GM12878 (cell line): ENCODE data around the gene UXS1. TPM values are rescaled to one million over a fixed set of nuclear protein-coding genes. Genes with fewer than 3 reads are reported as not detected.

ENCODE experiments used
- ATAC-seq: fragments of 200-7000 bp; cut with Tn5 transposase; 3 replicates; pipeline ENCODE4 v1.9.1; 2020; ENCODE audit warnings: mild to moderate bottlenecking, moderate library complexity
- BruUV-seq: library from RNA; stranded (reverse); fragments of 400-500 nt; replicated peaks from 2 replicates; lab custom pipeline; 2021; lab: Mats Ljungman, UMichigan
- CTCF ChIA-PET: fragments of 300-600 bp; sonication (Branson Sonifier 250); formaldehyde crosslinking; extraction: SDS; loops from one replicate; lab custom pipeline; 2021; ENCODE audit warnings: inconsistent platforms; lab: Yijun Ruan, JAX
- POLR2A ChIA-PET: fragments of 350-600 bp; formaldehyde crosslinking; extraction: SDS; loops from one replicate; lab custom pipeline; 2021; ENCODE audit warnings: inconsistent platforms; lab: Charles Lee
- RAD21 ChIA-PET: fragments of 300-600 bp; sonication (Branson Sonifier 250); formaldehyde crosslinking; loops from one replicate; lab custom pipeline; 2023; ENCODE audit warnings: antibody characterized with exemption; ENCODE audit not compliant: unreplicated experiment; lab: Charles Lee
- SMC1A ChIA-PET: fragments of 300-600 bp; sonication (Branson Sonifier 250); formaldehyde crosslinking; loops from one replicate; lab custom pipeline; 2023; ENCODE audit not compliant: unreplicated experiment, uncharacterized antibody; lab: Charles Lee
- DNase-seq: peaks from one replicate; pipeline ENCODE4 v3.0.0-alpha.2; 2011; ENCODE audit warnings: low read depth, low spot score
- FAIRE-seq: peaks from 3 replicates; lab custom pipeline; 2011; peaks lifted over from hg19 to GRCh38; lab: Jason Lieb, UNC
- H2AFZ ChIP-seq: 2 replicates; pipeline ENCODE4 v1.6.0; 2011; ENCODE audit warnings: low read depth, low read length, control low read depth; ENCODE audit not compliant: control insufficient read depth
- H3K27ac ChIP-seq: 2 replicates; pipeline ENCODE4 v1.5.1; 2011; ENCODE audit warnings: control low read depth; ENCODE audit not compliant: control insufficient read depth, insufficient read depth
- H3K27me3 ChIP-seq, 2 experiments: replicated peaks in 1 of 2; 2 replicates each; pipeline versions ENCODE4 v1.6.0 to v1.6.1; 2011; ENCODE audit warnings: low read length in 1 of 2; ENCODE audit not compliant: control insufficient read depth in 2 of 2, insufficient read depth in 2 of 2
- H3K36me3 ChIP-seq, 2 experiments: 2 replicates each; pipeline ENCODE4 v1.5.1; 2011; ENCODE audit warnings: low read length in 1 of 2; ENCODE audit not compliant: control insufficient read depth in 2 of 2, insufficient read depth in 2 of 2
- H3K4me1 ChIP-seq: 2 replicates; pipeline ENCODE4 v1.6.1; 2011; ENCODE audit warnings: mild to moderate bottlenecking, low read length, moderate library complexity, mixed read lengths; ENCODE audit not compliant: control insufficient read depth, insufficient read depth
- H3K4me2 ChIP-seq: 2 replicates; pipeline ENCODE4 v1.6.0; 2011; ENCODE audit warnings: control low read depth; ENCODE audit not compliant: control insufficient read depth, insufficient read depth
- H3K4me3 ChIP-seq: fragments of 200-600 bp; sonication (generic); 2 replicates; pipeline ENCODE4 v1.5.1; 2016
- H3K79me2 ChIP-seq: 2 replicates; pipeline ENCODE4 v1.6.0; 2011; ENCODE audit warnings: low read length; ENCODE audit not compliant: control insufficient read depth, insufficient read depth
- H3K9ac ChIP-seq: 2 replicates; pipeline ENCODE4 v1.8.0; 2011; ENCODE audit warnings: low read length, control low read depth, mixed read lengths; ENCODE audit not compliant: control insufficient read depth, insufficient read depth
- H3K9me3 ChIP-seq: replicated peaks from 3 replicates; pipeline ENCODE4 v1.5.1; 2011; ENCODE audit warnings: mild to moderate bottlenecking, low read length; ENCODE audit not compliant: control insufficient read depth, insufficient read depth
- H4K20me1 ChIP-seq: 2 replicates; pipeline ENCODE4 v1.6.0; 2011; ENCODE audit not compliant: control insufficient read depth, insufficient read depth
- CBX5 ChIP-seq: sonication (generic); IDR thresholded peaks from 2 replicates; pipeline ENCODE4 v1.6.1; 2016; ENCODE audit warnings: low read depth, moderate library complexity, mild to moderate bottlenecking, inconsistent platforms
- CHD1 ChIP-seq: IDR thresholded peaks from 2 replicates; pipeline ENCODE4 v1.6.1; 2012; ENCODE audit warnings: low read depth, low read length, improper control_type of control experiment
- CHD2 ChIP-seq: IDR thresholded peaks from 2 replicates; pipeline ENCODE4 v1.6.1; 2011; ENCODE audit warnings: low read depth, low read length, improper control_type of control experiment, borderline replicate concordance
- HDAC2 ChIP-seq: fragments of 200-600 bp; sonication (generic); IDR thresholded peaks from 2 replicates; pipeline ENCODE4 v1.6.1; 2017
- IRF3 ChIP-seq: fragments of 450-650 bp; IDR thresholded peaks from 2 replicates; pipeline ENCODE4 v1.6.1; 2014; ENCODE audit warnings: mild to moderate bottlenecking
- IRF5 ChIP-seq: fragments of 450-650 bp; IDR thresholded peaks from 2 replicates; pipeline ENCODE4 v1.6.1; 2017; ENCODE audit warnings: borderline replicate concordance
- MTA2 ChIP-seq: fragments of 450-650 bp; IDR thresholded peaks from 2 replicates; pipeline ENCODE4 v1.6.1; 2016; ENCODE audit warnings: low read depth, mild to moderate bottlenecking, moderate library complexity
- MXI1 ChIP-seq: fragments of 150-350 bp; IDR thresholded peaks from 2 replicates; pipeline ENCODE4 v1.6.1; 2011; ENCODE audit warnings: low read depth, mild to moderate bottlenecking, inconsistent platforms, low read length, improper control_type of control experiment
- NFYA ChIP-seq: IDR thresholded peaks from 2 replicates; pipeline ENCODE4 v1.6.1; 2011; ENCODE audit warnings: low read depth, mild to moderate bottlenecking, low read length, improper control_type of control experiment, borderline replicate concordance
- NFYB ChIP-seq: IDR thresholded peaks from 2 replicates; pipeline ENCODE4 v1.6.1; 2011; ENCODE audit warnings: low read depth, mild to moderate bottlenecking, low read length, improper control_type of control experiment, moderate library complexity; ENCODE audit not compliant: insufficient read depth
- NR2C2 ChIP-seq: IDR thresholded peaks from 2 replicates; pipeline ENCODE4 v1.6.1; 2011; ENCODE audit warnings: borderline replicate concordance, low read depth; ENCODE audit not compliant: control insufficient read depth, insufficient read length
- POU2F2 ChIP-seq: IDR thresholded peaks from 3 replicates; pipeline ENCODE4 v1.6.1; 2011; ENCODE audit warnings: low read depth, mild to moderate bottlenecking, low read length, borderline replicate concordance
- SMAD5 ChIP-seq: IDR thresholded peaks from 2 replicates; pipeline ENCODE4 v1.6.1; 2016; ENCODE audit warnings: antibody characterized with exemption, low read depth
- YBX1 ChIP-seq: fragments of 450-650 bp; IDR thresholded peaks from 2 replicates; pipeline ENCODE4 v1.6.1; 2016; ENCODE audit warnings: antibody characterized with exemption
- ZBED1 ChIP-seq: IDR thresholded peaks from 2 replicates; pipeline ENCODE4 v1.6.1; 2016; ENCODE audit warnings: borderline replicate concordance
- WGBS: methylation state at CpG from one replicate; pipeline ENCODE4 v1.1.6; 2016; ENCODE audit warnings: low lambda C conversion rate; ENCODE audit not compliant: insufficient replicate concordance, insufficient coverage; ENCODE audit errors: missing lambda C conversion rate; 5-methylcytosine and 5-hydroxymethylcytosine counted together
- in situ Hi-C: fragments of 300-500 bp; cut with MboI; formaldehyde crosslinking; loops from 9 replicates; pipeline ENCODE4 v1.14.3; 2018; ENCODE audit warnings: mixed read lengths
- intact Hi-C: fragments of 100-400 bp; cut with micrococcal nuclease; formaldehyde crosslinking; loops from one replicate; pipeline ENCODE4 v1.14.2; 2022; ENCODE audit not compliant: unreplicated experiment
- polyA plus RNA-seq, 11 experiments: library from polyadenylated mRNA; depleted of rRNA in 4 of 11; unstranded in 6 of 11; stranded (reverse) in 5 of 11; fragments of >200 nt; fragmentation: Nextera tagmentation in 4 of 11; fragmentation: Illumina TruSeq in 1 of 11; extraction: Ambion mirVana in 4 of 11; extraction: Trizol in 1 of 11; gene quantifications; 1 replicate in 1 of 11; 2 replicates in 10 of 11; pipeline versions ENCODE4 v1.2.1 to v1.2.3, GENCODE V29; 2011 to 2016; ENCODE audit warnings: inconsistent platforms in 2 of 11, missing spikeins in 2 of 11, low read depth in 1 of 11
- total RNA-seq, 4 experiments: library from RNA; depleted of rRNA in 3 of 4; stranded (reverse); fragments of >200 nt in 3 of 4; fragmentation: Illumina TruSeq in 1 of 4; extraction: Trizol in 1 of 4; gene quantifications; 2 replicates each; pipeline versions ENCODE4 v1.2.1 to v1.2.3, GENCODE V29; 2013 to 2021
- TF ChIP-seq, protein P1 (sequence below): IDR thresholded peaks from 2 replicates; pipeline ENCODE4 v1.6.1; 2011; ENCODE audit warnings: low read depth, mild to moderate bottlenecking, low read length, moderate library complexity, borderline replicate concordance; ENCODE audit errors: extremely low read depth
- TF ChIP-seq, protein P2 (sequence below): IDR thresholded peaks from 2 replicates; pipeline ENCODE4 v1.6.1; 2011; ENCODE audit warnings: low read depth, low read length, improper control_type of control experiment, borderline replicate concordance
- TF ChIP-seq, protein P3 (sequence below): fragments of 150-350 bp; IDR thresholded peaks from 2 replicates; pipeline ENCODE4 v1.6.1; 2016; ENCODE audit warnings: low read depth, low read length

UXS1 gene
- total and polyA plus RNA-seq, 10 of the 15 experiments (the other 5 are each of a cell fraction or from before 2014, with no cell fraction given) = 6.0 to 25.4 (median 24.0) TPM

- FAIRE-seq = no peak
These were observed 134.6 kb downstream of the UXS1 start for GRCh38 chr2:106059416-106060065.

More at GRCh38 chr2:106059416-106060065, 134.6 kb downstream of the UXS1 start:
- in situ Hi-C loops (no loop called here), intact Hi-C loops (no loop called here)
- DNase-seq (no peak), ATAC-seq (no peak)
- Histone ChIP-seq H3K27me3 (no peaks in the 10 kb centered on the region; a peak in 1 of 4 replicates), H3K4me2 (no peak overlapping the region), H3K4me1 (no peaks in the 10 kb centered on the region), H2AFZ (no peak overlapping the region), H4K20me1 (no peaks in the 10 kb centered on the region), H3K36me3 (no peaks in the 10 kb centered on the region), H3K79me2 (no peaks in the 10 kb centered on the region), H3K9ac (no peak overlapping the region), H3K9me3 (no peaks in the 10 kb centered on the region), H3K27ac (no peak overlapping the region), H3K4me3 (no peak overlapping the region)
- SMC1A ChIA-PET = no interaction called here
- TF ChIP-seq CHD1 (no peak), NFYA (no peak), CBX5 (no peak), HDAC2 (no peak), NR2C2 (no peak), POU2F2 (no peak), NFYB (no peak), IRF5 (no peak), MXI1 (no peak), SMAD5 (no peak), CHD2 (no peak), ZBED1 (no peak), MTA2 (no peak), IRF3 (no peak), YBX1 (no peak)
- TF ChIP-seq, protein P1, sequence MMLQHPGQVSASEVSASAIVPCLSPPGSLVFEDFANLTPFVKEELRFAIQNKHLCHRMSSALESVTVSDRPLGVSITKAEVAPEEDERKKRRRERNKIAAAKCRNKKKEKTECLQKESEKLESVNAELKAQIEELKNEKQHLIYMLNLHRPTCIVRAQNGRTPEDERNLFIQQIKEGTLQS = no peak
- TF ChIP-seq, protein P2, sequence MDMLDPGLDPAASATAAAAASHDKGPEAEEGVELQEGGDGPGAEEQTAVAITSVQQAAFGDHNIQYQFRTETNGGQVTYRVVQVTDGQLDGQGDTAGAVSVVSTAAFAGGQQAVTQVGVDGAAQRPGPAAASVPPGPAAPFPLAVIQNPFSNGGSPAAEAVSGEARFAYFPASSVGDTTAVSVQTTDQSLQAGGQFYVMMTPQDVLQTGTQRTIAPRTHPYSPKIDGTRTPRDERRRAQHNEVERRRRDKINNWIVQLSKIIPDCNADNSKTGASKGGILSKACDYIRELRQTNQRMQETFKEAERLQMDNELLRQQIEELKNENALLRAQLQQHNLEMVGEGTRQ = no peak
- TF ChIP-seq, protein P3, sequence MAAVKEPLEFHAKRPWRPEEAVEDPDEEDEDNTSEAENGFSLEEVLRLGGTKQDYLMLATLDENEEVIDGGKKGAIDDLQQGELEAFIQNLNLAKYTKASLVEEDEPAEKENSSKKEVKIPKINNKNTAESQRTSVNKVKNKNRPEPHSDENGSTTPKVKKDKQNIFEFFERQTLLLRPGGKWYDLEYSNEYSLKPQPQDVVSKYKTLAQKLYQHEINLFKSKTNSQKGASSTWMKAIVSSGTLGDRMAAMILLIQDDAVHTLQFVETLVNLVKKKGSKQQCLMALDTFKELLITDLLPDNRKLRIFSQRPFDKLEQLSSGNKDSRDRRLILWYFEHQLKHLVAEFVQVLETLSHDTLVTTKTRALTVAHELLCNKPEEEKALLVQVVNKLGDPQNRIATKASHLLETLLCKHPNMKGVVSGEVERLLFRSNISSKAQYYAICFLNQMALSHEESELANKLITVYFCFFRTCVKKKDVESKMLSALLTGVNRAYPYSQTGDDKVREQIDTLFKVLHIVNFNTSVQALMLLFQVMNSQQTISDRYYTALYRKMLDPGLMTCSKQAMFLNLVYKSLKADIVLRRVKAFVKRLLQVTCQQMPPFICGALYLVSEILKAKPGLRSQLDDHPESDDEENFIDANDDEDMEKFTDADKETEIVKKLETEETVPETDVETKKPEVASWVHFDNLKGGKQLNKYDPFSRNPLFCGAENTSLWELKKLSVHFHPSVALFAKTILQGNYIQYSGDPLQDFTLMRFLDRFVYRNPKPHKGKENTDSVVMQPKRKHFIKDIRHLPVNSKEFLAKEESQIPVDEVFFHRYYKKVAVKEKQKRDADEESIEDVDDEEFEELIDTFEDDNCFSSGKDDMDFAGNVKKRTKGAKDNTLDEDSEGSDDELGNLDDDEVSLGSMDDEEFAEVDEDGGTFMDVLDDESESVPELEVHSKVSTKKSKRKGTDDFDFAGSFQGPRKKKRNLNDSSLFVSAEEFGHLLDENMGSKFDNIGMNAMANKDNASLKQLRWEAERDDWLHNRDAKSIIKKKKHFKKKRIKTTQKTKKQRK = no peak
- WGBS = 58% methylated on average over 6 of the region's 6 CpGs
- no TSS peak for BruUV-seq
- CTCF ChIA-PET = no interaction called here
- POLR2A ChIA-PET = no interaction called here
- RAD21 ChIA-PET = no interaction called here
